ENCODE results near the gene ZNF497. TPM values are rescaled to one million over a fixed set of nuclear protein-coding genes. Genes with fewer than 3 reads are reported as not detected.
A peak's percentile ranks its signal among the peaks of the same experiment; 100 is the strongest.

ZNF497 gene
- total and polyA plus RNA-seq, 2 of the 13 experiments (the other 11 are each of a cell fraction or from before 2014, with no cell fraction given), result 1.5 to 1.9 TPM

DNA sequence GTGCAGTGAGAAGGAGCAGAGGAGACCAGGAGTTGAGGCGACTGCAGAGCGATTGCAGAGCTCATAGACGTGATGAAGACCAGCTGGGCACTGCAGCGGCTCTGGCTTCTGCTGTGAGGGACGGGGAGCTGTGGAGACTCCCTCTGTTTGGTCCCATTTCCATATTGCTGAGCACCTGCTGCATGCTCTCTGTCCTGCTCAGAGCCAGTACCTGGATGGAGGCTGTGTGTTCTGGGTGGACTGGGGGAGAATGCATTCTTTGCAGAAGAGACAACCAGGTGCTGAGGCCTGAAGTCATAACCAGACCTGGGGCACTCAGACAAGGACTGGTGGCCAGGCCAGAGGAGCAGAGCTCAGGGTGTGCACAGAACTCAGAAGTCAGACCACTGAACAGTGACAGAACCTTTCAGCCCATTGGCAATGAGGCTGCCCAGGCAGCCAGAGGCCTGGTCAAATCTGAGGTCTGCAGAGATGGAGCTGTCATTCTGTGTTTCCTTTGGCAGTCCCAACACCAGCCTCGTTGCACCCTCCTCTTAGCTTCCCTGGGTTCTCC lies 8.0 kb downstream of the ZNF497 start:
- intact Hi-C loops (cut with micrococcal nuclease; ENCODE audit: unreplicated experiment), result no loop called here
- no peak overlapping the region for H3K4me3 ChIP-seq (replicated peaks in 1 of 3; ENCODE audit: insufficient read depth in 1 of 3, low read depth in 2 of 3, low read length in 3 of 3)
- ChIA-PET CTCF (ENCODE audit: low intra/inter-chr PET ratio, low total read pairs) (no interaction called here), POLR2A (interaction anchor here (0.6 to 1.5 kb wide), 3 partner anchors 8 to 28 kb away, joined by 3 to 21 read pairs (median 4); partner anchors contain the start of genes ZNF497 and ZSCAN22)
- FAIRE-seq, result no peak
- H3K27ac ChIP-seq (ENCODE audit: extremely low read length, insufficient read depth, low read length), result peak overlapping the region; percentile 2
- peaks cover 38% of the 10 kb centered on the region for H3K4me1 ChIP-seq (ENCODE audit: insufficient read depth, low read length)
- H4K20me1 ChIP-seq (ENCODE audit: insufficient read depth, low read length), result no peaks in the 10 kb centered on the region
- H3K27me3 ChIP-seq (ENCODE audit: control insufficient read depth in 1 of 2, insufficient read depth in 2 of 2, low read length in 2 of 2), result no peaks in the 10 kb centered on the region
- no peaks in the 10 kb centered on the region for H3K9me3 ChIP-seq (ENCODE audit: low read length)
- ATAC-seq, result no peak
- DNase-seq (ENCODE audit: low spot score), result no peak
- H3K4me2 ChIP-seq (ENCODE audit: low read depth, low read length), result no peak overlapping the region
- WGBS (ENCODE audit: low lambda C conversion rate), result 69% methylated on average over 4 of the region's 6 CpGs
- H3K9ac ChIP-seq (ENCODE audit: insufficient read depth, low read depth, low read length), result no peak overlapping the region
- no TSS peak for BruUV-seq (replicated peaks)
- no peak for TF ChIP-seq RFXANK (CRISPR knock-in tag; IDR thresholded peaks at IDR 0.05)
- TF ChIP-seq, protein P1, sequence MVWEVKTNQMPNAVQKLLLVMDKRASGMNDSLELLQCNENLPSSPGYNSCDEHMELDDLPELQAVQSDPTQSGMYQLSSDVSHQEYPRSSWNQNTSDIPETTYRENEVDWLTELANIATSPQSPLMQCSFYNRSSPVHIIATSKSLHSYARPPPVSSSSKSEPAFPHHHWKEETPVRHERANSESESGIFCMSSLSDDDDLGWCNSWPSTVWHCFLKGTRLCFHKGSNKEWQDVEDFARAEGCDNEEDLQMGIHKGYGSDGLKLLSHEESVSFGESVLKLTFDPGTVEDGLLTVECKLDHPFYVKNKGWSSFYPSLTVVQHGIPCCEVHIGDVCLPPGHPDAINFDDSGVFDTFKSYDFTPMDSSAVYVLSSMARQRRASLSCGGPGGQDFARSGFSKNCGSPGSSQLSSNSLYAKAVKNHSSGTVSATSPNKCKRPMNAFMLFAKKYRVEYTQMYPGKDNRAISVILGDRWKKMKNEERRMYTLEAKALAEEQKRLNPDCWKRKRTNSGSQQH (CRISPR knock-in tag; IDR thresholded peaks at IDR 0.05; ENCODE audit: low read depth), result no peak
- no peak for TF ChIP-seq ZFP62 (CRISPR knock-in tag; IDR thresholded peaks at IDR 0.05)
- no peaks in the 10 kb centered on the region for H3K36me3 ChIP-seq (replicated peaks in 1 of 2; ENCODE audit: control insufficient read depth in 1 of 2, insufficient read depth in 2 of 2, low read length in 2 of 2)
- in situ Hi-C loops (cut with HindIII; ENCODE audit: extremely low pct_ligation_motif_present, low pct_unique_long_range_greater_than_20kb), result no loop called here
- no peak overlapping the region for H2AFZ ChIP-seq (ENCODE audit: low read length)
- no peaks in the 10 kb centered on the region for H3K79me2 ChIP-seq (ENCODE audit: insufficient read depth, low read length)

DNA sequence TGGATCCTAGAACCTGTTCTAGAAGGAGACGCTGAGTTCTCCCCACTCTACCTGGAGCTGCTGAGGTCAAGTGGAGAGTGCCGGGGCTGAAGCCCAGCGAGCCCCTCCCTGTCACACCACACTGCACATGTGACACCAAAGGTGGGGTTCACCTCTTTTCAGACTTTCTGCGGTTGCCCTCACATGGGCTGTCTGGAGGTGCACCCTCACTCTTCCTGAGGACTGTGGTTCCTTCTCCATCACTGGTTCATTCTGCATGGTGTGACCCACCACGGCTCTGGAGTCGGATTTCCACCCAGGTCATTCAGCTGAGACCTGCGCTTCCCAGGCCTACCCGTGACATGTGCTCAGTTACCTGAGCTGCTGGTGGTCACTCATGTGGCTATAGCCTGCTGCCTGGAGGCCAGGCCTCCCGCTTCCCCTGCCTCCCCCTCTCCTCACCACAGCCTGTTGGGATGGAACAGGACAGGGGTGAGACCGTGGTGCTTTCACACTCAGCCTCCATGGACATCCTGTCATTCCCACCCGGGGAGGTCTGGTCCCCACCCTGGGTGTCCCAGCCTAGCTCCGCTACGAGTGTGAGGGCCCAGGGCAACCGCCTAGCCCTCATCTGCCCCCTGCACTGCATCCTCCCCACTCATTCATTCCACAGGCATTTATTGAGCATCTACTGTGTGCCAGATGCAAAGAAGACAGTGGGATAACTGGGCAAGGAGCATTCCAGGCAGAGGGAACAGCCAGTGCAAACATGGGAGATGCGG lies 8.7 kb downstream of the ZNF497 start:
- no peak overlapping the region for H3K27ac ChIP-seq (ENCODE audit: extremely low read length, insufficient read depth, low read length)
- peak; percentile 49 for ATAC-seq
- TF ChIP-seq ZNF274 (CRISPR knock-in tag; IDR thresholded peaks at IDR 0.05) (0 out of 2 replicates have a peak, but pooled peaks have one; percentile 13), TBX2 (CRISPR knock-in tag; IDR thresholded peaks at IDR 0.05; ENCODE audit: borderline replicate concordance) (0 out of 2 replicates have a peak, but pooled peaks have one; percentile 11), ZMYM3 (CRISPR knock-in tag; IDR thresholded peaks at IDR 0.05) (peak; percentile 75), ARID2 (CRISPR knock-in tag; IDR thresholded peaks at IDR 0.05; ENCODE audit: borderline replicate concordance) (0 out of 2 replicates have a peak, but pooled peaks have one; percentile 38), ZNF432 (CRISPR knock-in tag; IDR thresholded peaks at IDR 0.05; ENCODE audit: borderline replicate concordance) (0 out of 2 replicates have a peak, but pooled peaks have one; percentile 61), ZNF558 (CRISPR knock-in tag; IDR thresholded peaks at IDR 0.05; ENCODE audit: borderline replicate concordance) (0 out of 2 replicates have a peak, but pooled peaks have one; percentile 64), ZNF619 (CRISPR knock-in tag; IDR thresholded peaks at IDR 0.05) (no peak), ZNF253 (CRISPR knock-in tag; IDR thresholded peaks at IDR 0.05; ENCODE audit: borderline replicate concordance) (no peak)
- TF ChIP-seq, protein P2, sequence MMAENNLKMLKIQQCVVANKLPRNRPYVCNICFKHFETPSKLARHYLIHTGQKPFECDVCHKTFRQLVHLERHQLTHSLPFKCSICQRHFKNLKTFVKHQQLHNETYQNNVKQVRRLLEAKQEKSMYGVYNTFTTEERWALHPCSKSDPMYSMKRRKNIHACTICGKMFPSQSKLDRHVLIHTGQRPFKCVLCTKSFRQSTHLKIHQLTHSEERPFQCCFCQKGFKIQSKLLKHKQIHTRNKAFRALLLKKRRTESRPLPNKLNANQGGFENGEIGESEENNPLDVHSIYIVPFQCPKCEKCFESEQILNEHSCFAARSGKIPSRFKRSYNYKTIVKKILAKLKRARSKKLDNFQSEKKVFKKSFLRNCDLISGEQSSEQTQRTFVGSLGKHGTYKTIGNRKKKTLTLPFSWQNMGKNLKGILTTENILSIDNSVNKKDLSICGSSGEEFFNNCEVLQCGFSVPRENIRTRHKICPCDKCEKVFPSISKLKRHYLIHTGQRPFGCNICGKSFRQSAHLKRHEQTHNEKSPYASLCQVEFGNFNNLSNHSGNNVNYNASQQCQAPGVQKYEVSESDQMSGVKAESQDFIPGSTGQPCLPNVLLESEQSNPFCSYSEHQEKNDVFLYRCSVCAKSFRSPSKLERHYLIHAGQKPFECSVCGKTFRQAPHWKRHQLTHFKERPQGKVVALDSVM (CRISPR knock-in tag; IDR thresholded peaks at IDR 0.05), result peak; percentile 90

More for the DNA sequence above, 8.7 kb downstream of the ZNF497 start:
- Histone ChIP-seq H3K9ac (ENCODE audit: insufficient read depth, low read depth, low read length) (peak overlapping the region; percentile 62; the same call in 1 of the 2 replicates), H3K36me3 (replicated peaks in 1 of 2; ENCODE audit: control insufficient read depth in 1 of 2, insufficient read depth in 2 of 2, low read length in 2 of 2) (no peaks in the 10 kb centered on the region), H3K79me2 (ENCODE audit: insufficient read depth, low read length) (no peaks in the 10 kb centered on the region), H3K4me2 (ENCODE audit: low read depth, low read length) (peak overlapping the region; percentile 93), H4K20me1 (ENCODE audit: insufficient read depth, low read length) (no peaks in the 10 kb centered on the region), H2AFZ (ENCODE audit: low read length) (no peak overlapping the region), H3K27me3 (ENCODE audit: control insufficient read depth in 1 of 2, insufficient read depth in 2 of 2, low read length in 2 of 2) (no peaks in the 10 kb centered on the region), H3K4me3 (replicated peaks in 1 of 3; ENCODE audit: insufficient read depth in 1 of 3, low read depth in 2 of 3, low read length in 3 of 3) (peak overlapping the region in 1 of 3 experiments; percentile 71; a peak in 1 of 6 replicates), H3K4me1 (ENCODE audit: insufficient read depth, low read length) (peaks cover 44% of the 10 kb centered on the region), H3K9me3 (ENCODE audit: low read length) (no peaks in the 10 kb centered on the region)
- WGBS (ENCODE audit: low lambda C conversion rate), result 42% methylated on average over 15 of the region's 15 CpGs
- intact Hi-C loops (cut with micrococcal nuclease; ENCODE audit: unreplicated experiment), result no loop called here
- ChIA-PET POLR2A (interaction anchor here (0.6 to 1.5 kb wide), 3 partner anchors 9 to 27 kb away, joined by 3 to 21 read pairs (median 4); partner anchors contain the start of genes ZNF497 and ZSCAN22), CTCF (ENCODE audit: low intra/inter-chr PET ratio, low total read pairs) (no interaction called here)
- no TSS peak for BruUV-seq (replicated peaks)
- no peak for DNase-seq (ENCODE audit: low spot score)
- in situ Hi-C loops (cut with HindIII; ENCODE audit: extremely low pct_ligation_motif_present, low pct_unique_long_range_greater_than_20kb), result no loop called here
- no peak for FAIRE-seq
